Trophoblast cell (in vitro differentiated cells and primary cell): ENCODE data around the gene PCSK6.

ENCODE experiments used
- DNase-seq, 2 donors: peaks; one replicate each; pipeline ENCODE4 v3.0.0-alpha.2; 2016
- H2AFZ ChIP-seq: 2 replicates; pipeline ENCODE4 v1.6.1; 2013; ENCODE audit warnings: low read length, moderate library complexity, mild to moderate bottlenecking; ENCODE audit not compliant: insufficient read depth, poor library complexity
- H2AK5ac ChIP-seq: 2 replicates; pipeline ENCODE4 v1.6.1; 2013; ENCODE audit warnings: mild to moderate bottlenecking, low read length
- H2BK120ac ChIP-seq: 2 replicates; pipeline ENCODE4 v1.6.1; 2013; ENCODE audit warnings: low read length, mild to moderate bottlenecking, moderate library complexity; ENCODE audit not compliant: insufficient read depth, poor library complexity
- H2BK12ac ChIP-seq: 2 replicates; pipeline ENCODE4 v1.6.1; 2013; ENCODE audit warnings: mild to moderate bottlenecking, low read length, moderate library complexity
- H2BK5ac ChIP-seq: 2 replicates; pipeline ENCODE4 v1.6.1; 2013; ENCODE audit warnings: low read length, low read depth, moderate library complexity, mild to moderate bottlenecking; ENCODE audit not compliant: poor library complexity
- H3K14ac ChIP-seq: 2 replicates; pipeline ENCODE4 v1.6.1; 2013; ENCODE audit warnings: mild to moderate bottlenecking, low read length
- H3K18ac ChIP-seq: 2 replicates; pipeline ENCODE4 v1.6.1; 2013; ENCODE audit warnings: mild to moderate bottlenecking, low read length
- H3K23ac ChIP-seq: 2 replicates; pipeline ENCODE4 v1.6.1; 2013; ENCODE audit warnings: low read length
- H3K27ac ChIP-seq: 2 replicates; pipeline ENCODE4 v1.5.1; 2013; ENCODE audit warnings: low read depth, mild to moderate bottlenecking, inconsistent platforms, low read length, moderate library complexity
- H3K27me3 ChIP-seq: 2 replicates; pipeline ENCODE4 v1.6.1; 2013; ENCODE audit warnings: inconsistent platforms, mild to moderate bottlenecking, low read length, moderate library complexity; ENCODE audit not compliant: insufficient read depth
- H3K36me3 ChIP-seq, 2 experiments: 1 replicate in 1 of 2; 2 replicates in 1 of 2; pipeline ENCODE4 v1.6.1; 2013; ENCODE audit warnings: low read length in 2 of 2, mild to moderate bottlenecking in 2 of 2, moderate library complexity in 1 of 2; ENCODE audit not compliant: insufficient read depth in 2 of 2, control insufficient read depth in 1 of 2
- H3K4ac ChIP-seq: 2 replicates; pipeline ENCODE4 v1.6.1; 2013; ENCODE audit warnings: low read depth, mild to moderate bottlenecking, low read length, moderate library complexity
- H3K4me1 ChIP-seq, 2 experiments: 1 replicate in 1 of 2; 2 replicates in 1 of 2; pipeline ENCODE4 v1.6.1; 2013; ENCODE audit warnings: low read length in 2 of 2, mild to moderate bottlenecking in 2 of 2, moderate library complexity in 1 of 2; ENCODE audit not compliant: insufficient read depth in 2 of 2, control insufficient read depth in 1 of 2
- H3K4me2 ChIP-seq: 2 replicates; pipeline ENCODE4 v1.6.1; 2013; ENCODE audit warnings: inconsistent platforms, mild to moderate bottlenecking, low read length, moderate library complexity
- H3K4me3 ChIP-seq: 2 replicates; pipeline ENCODE4 v1.5.1; 2013; ENCODE audit warnings: mild to moderate bottlenecking, low read depth, low read length, inconsistent platforms
- H3K79me1 ChIP-seq: one replicate; pipeline ENCODE4 v1.6.1; 2013; ENCODE audit warnings: low read length
- H3K79me2 ChIP-seq: 2 replicates; pipeline ENCODE4 v1.6.1; 2013; ENCODE audit warnings: low read length, mild to moderate bottlenecking; ENCODE audit not compliant: control insufficient read depth, insufficient read depth, poor library complexity
- H3K9ac ChIP-seq: 2 replicates; pipeline ENCODE4 v1.6.1; 2013; ENCODE audit warnings: mild to moderate bottlenecking, low read length
- H3K9me3 ChIP-seq: 2 replicates; pipeline ENCODE4 v1.6.1; 2013; ENCODE audit warnings: low read depth, mild to moderate bottlenecking, control low read depth, inconsistent platforms, low read length; ENCODE audit not compliant: insufficient read depth
- H4K12ac ChIP-seq: 2 replicates; pipeline ENCODE4 v1.6.1; 2013; ENCODE audit warnings: low read depth, mild to moderate bottlenecking, low read length, moderate library complexity
- H4K8ac ChIP-seq: 2 replicates; pipeline ENCODE4 v1.6.1; 2013; ENCODE audit warnings: low read depth, mild to moderate bottlenecking, low read length, moderate library complexity
- H4K91ac ChIP-seq: one replicate; pipeline ENCODE4 v1.6.1; 2013; ENCODE audit warnings: low read depth, mild to moderate bottlenecking, low read length, moderate library complexity
- WGBS: extraction: QIAGEN DNeasy Blood & Tissue Kit; methylation state at CpG from one replicate; pipeline ENCODE4 v1.1.7; 2013; ENCODE audit warnings: missing lambda C conversion rate; ENCODE audit not compliant: insufficient read length, insufficient coverage; ENCODE audit errors: extremely low coverage; 5-methylcytosine and 5-hydroxymethylcytosine counted together

Gene PCSK6

GRCh38 chr15:101483462-101483861, 6.0 kb downstream of the PCSK6 start:
- Histone ChIP-seq H2AFZ (no peak overlapping the region), H3K4me3 (no peak overlapping the region), H3K27ac (no peak overlapping the region), H3K18ac (no peak overlapping the region), H2BK12ac (no peak overlapping the region), H3K9me3 (peaks cover 4% of the 10 kb centered on the region), H3K14ac (no peak overlapping the region), H3K9ac (no peak overlapping the region), H4K12ac (no peak overlapping the region), H3K23ac (no peak overlapping the region), H3K79me1 (peaks cover 24% of the 10 kb centered on the region), H3K4me1 (peaks cover 42 to 43% of the 10 kb centered on the region in 2 experiments), H3K36me3 (no peaks in the 10 kb centered on the region), H4K8ac (no peak overlapping the region), H3K27me3 (peaks cover 4% of the 10 kb centered on the region), H4K91ac (no peak overlapping the region), H2BK5ac (no peak overlapping the region), H3K79me2 (peaks cover 5% of the 10 kb centered on the region), H3K4me2 (no peak overlapping the region), H2AK5ac (no peak overlapping the region), H3K4ac (no peak overlapping the region), H2BK120ac (no peak overlapping the region)
- DNase-seq = peak; percentile 24 to 71
- no CpG with 5 or more reads among the region's 6 CpGs for WGBS

GRCh38 chr15:101482526-101483371, 6.8 kb downstream of the PCSK6 start:
- no peak overlapping the region for H2AFZ ChIP-seq
- peak overlapping the region; percentile 20 for H2BK12ac ChIP-seq
- H3K23ac ChIP-seq = no peak overlapping the region
- H3K79me2 ChIP-seq = peaks cover 5% of the 10 kb centered on the region
- H3K79me1 ChIP-seq = peaks cover 24% of the 10 kb centered on the region
- H3K4ac ChIP-seq = no peak overlapping the region
- no peak overlapping the region for H2BK120ac ChIP-seq
- no peak overlapping the region for H4K8ac ChIP-seq
- peak overlapping the region; percentile 9 for H3K14ac ChIP-seq
- H3K18ac ChIP-seq = no peak overlapping the region
- H3K4me3 ChIP-seq = peak overlapping the region; percentile 5
- H3K9me3 ChIP-seq = peaks cover 1% of the 10 kb centered on the region
- H3K4me2 ChIP-seq = no peak overlapping the region
- peaks cover 42 to 43% of the 10 kb centered on the region in 2 experiments for H3K4me1 ChIP-seq
- no peak overlapping the region for H2BK5ac ChIP-seq
- H4K12ac ChIP-seq = no peak overlapping the region
- peak overlapping the region; percentile 72 for H4K91ac ChIP-seq
- H3K27ac ChIP-seq = no peak overlapping the region
- no peak overlapping the region for H3K9ac ChIP-seq
- WGBS = no CpG with 5 or more reads among the region's 21 CpGs
- peak; percentile 32 to 38 for DNase-seq
- no peak overlapping the region for H2AK5ac ChIP-seq
- H3K36me3 ChIP-seq = no peaks in the 10 kb centered on the region
- H3K27me3 ChIP-seq = no peaks in the 10 kb centered on the region

GRCh38 chr15:101481917-101482525, 7.5 kb downstream of the PCSK6 start:
- H3K18ac ChIP-seq = peak overlapping the region; percentile 19
- no peak overlapping the region for H2AK5ac ChIP-seq
- H4K12ac ChIP-seq = no peak overlapping the region
- no peaks in the 10 kb centered on the region for H3K27me3 ChIP-seq
- DNase-seq = peak; percentile 47 to 57
- H3K14ac ChIP-seq = peak overlapping the region; percentile 9
- H2BK120ac ChIP-seq = no peak overlapping the region
- no peak overlapping the region for H2BK12ac ChIP-seq
- H3K4me3 ChIP-seq = no peak overlapping the region
- no peaks in the 10 kb centered on the region for H3K36me3 ChIP-seq
- H3K9me3 ChIP-seq = no peaks in the 10 kb centered on the region
- WGBS = no CpG with 5 or more reads among the region's 17 CpGs
- H3K9ac ChIP-seq = no peak overlapping the region
- H4K8ac ChIP-seq = no peak overlapping the region
- peaks cover 24% of the 10 kb centered on the region for H3K79me1 ChIP-seq
- H2BK5ac ChIP-seq = no peak overlapping the region
- no peak overlapping the region for H2AFZ ChIP-seq
- peak overlapping the region; percentile 11 for H3K27ac ChIP-seq
- peak overlapping the region; percentile 72 for H4K91ac ChIP-seq
- H3K4ac ChIP-seq = no peak overlapping the region
- peaks cover 42 to 43% of the 10 kb centered on the region in 2 experiments for H3K4me1 ChIP-seq
- no peak overlapping the region for H3K4me2 ChIP-seq
- no peak overlapping the region for H3K23ac ChIP-seq
- peaks cover 5% of the 10 kb centered on the region for H3K79me2 ChIP-seq

DNA sequence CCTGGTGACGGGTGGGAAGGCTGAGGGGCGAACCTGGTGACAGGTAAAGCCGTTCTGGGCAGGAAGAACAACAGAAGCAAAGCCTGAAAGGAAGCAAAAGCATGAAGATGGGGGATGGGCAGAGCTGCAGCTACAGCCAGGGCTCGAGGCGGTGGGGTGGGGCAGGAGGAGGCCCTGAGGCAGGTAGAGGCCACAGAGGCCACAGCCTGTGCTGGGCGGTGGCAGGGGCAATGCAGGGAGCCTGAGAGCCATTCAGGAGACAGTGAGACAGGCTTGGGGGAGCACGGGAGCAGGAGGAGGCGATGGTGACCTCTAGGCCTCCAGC, 8.2 kb downstream of the PCSK6 start:
- no peak overlapping the region for H3K23ac ChIP-seq
- H3K14ac ChIP-seq = no peak overlapping the region
- peaks cover 42 to 43% of the 10 kb centered on the region in 2 experiments for H3K4me1 ChIP-seq
- H3K79me1 ChIP-seq = peaks cover 24% of the 10 kb centered on the region
- H4K91ac ChIP-seq = peak overlapping the region; percentile 53
- peak overlapping the region; percentile 21 for H2BK120ac ChIP-seq
- WGBS = no CpG with 5 or more reads among the region's 8 CpGs
- peak overlapping the region; percentile 4 for H3K18ac ChIP-seq
- peak overlapping the region; percentile 26 for H4K8ac ChIP-seq
- H2BK12ac ChIP-seq = peak overlapping the region; percentile 59
- no peak overlapping the region for H3K4ac ChIP-seq
- H2BK5ac ChIP-seq = no peak overlapping the region
- peak overlapping the region; percentile 11 for H3K27ac ChIP-seq
- DNase-seq = peak; percentile 35 to 54
- H2AK5ac ChIP-seq = no peak overlapping the region
- peaks cover 2% of the 10 kb centered on the region for H3K9me3 ChIP-seq
- no peak overlapping the region for H4K12ac ChIP-seq
- peak overlapping the region; percentile 25 for H3K4me3 ChIP-seq
- no peaks in the 10 kb centered on the region for H3K36me3 ChIP-seq
- no peak overlapping the region for H3K4me2 ChIP-seq
- no peak overlapping the region for H2AFZ ChIP-seq
- no peak overlapping the region for H3K9ac ChIP-seq
- peaks cover 5% of the 10 kb centered on the region for H3K79me2 ChIP-seq
- no peaks in the 10 kb centered on the region for H3K27me3 ChIP-seq
